Endothelial cell of umbilical vein (primary cell): Measurements from ENCODE around the gene SUPT3H.

Experiments
- CTCF ChIP-seq, 2 donors: IDR thresholded peaks; 1 replicate in 1 of 2; 2 replicates in 1 of 2; pipeline ENCODE4 v1.5.1; 2011; ENCODE audit warnings: low read length in 2 of 2, mild to moderate bottlenecking in 2 of 2, moderate library complexity in 2 of 2, control low read depth in 1 of 2, inconsistent platforms in 1 of 2, low read depth in 1 of 2; ENCODE audit not compliant: insufficient read depth in 1 of 2; ENCODE audit errors: extremely low read depth in 1 of 2
- POLR2AphosphoS5 ChIP-seq: IDR thresholded peaks from 2 replicates; pipeline ENCODE4 v1.6.1; 2012; ENCODE audit warnings: low read depth, mild to moderate bottlenecking, control low read depth, low read length, moderate library complexity; ENCODE audit not compliant: insufficient read depth

- no peak for TF ChIP-seq CTCF (IDR thresholded peaks at IDR 0.05; ENCODE audit: extremely low read depth in 1 of 2, insufficient read depth in 1 of 2, low read depth in 1 of 2, low read length in 2 of 2)
- TF ChIP-seq POLR2AphosphoS5, result no peak
Observed at GRCh38 chr6:44851176-44851575, 526.6 kb downstream of the SUPT3H start.
